GM23248 (cell line): ENCODE measurements around the gene PRR30.

ENCODE experiments used
- EZH2 ChIP-seq: fragments of 200-600 bp; sonication (generic); IDR thresholded peaks from 2 replicates; pipeline ENCODE4 v1.6.1; 2018; ENCODE audit warnings: antibody characterized with exemption, mild to moderate bottlenecking; ENCODE audit not compliant: insufficient read depth, poor library complexity, severe bottlenecking
- EZH2phosphoT487 ChIP-seq: fragments of 200-600 bp; sonication (generic); IDR thresholded peaks from 2 replicates; pipeline ENCODE4 v1.6.1; 2018; ENCODE audit warnings: antibody characterized with exemption, moderate library complexity, mild to moderate bottlenecking, low read depth; ENCODE audit not compliant: insufficient read depth

GRCh38 chr2:27143285-27143684 is 4.1 kb upstream of the PRR30 start:
- TF ChIP-seq EZH2 (no peak), EZH2phosphoT487 (no peak)
